ENCODE results near the gene OR8B4. TPM values are rescaled to one million over a fixed set of nuclear protein-coding genes. Genes with fewer than 3 reads are reported as not detected.

OR8B4 gene
- total RNA-seq, 1 donor from 2014 or later: not detected

GRCh38 chr11:124380585-124380984, 44.1 kb downstream of the OR8B4 start:
- Histone ChIP-seq H3K36me3 (no peaks in the 10 kb centered on the region), H3K27me3 (no peaks in the 10 kb centered on the region), H3K9me3 (no peaks in the 10 kb centered on the region), H3K4me1 (no peaks in the 10 kb centered on the region), H3K27ac (no peak overlapping the region), H3K4me3 (no peak overlapping the region)
- ATAC-seq (no peak), DNase-seq (no peak)
- intact Hi-C loops (cut with DNase I): no loop called here
- no peak for TF ChIP-seq CTCF (IDR thresholded peaks at IDR 0.05)

- Histone ChIP-seq H3K4me1 (no peaks in the 10 kb centered on the region), H3K36me3 (no peaks in the 10 kb centered on the region), H3K9me3 (no peaks in the 10 kb centered on the region), H3K27ac (no peak overlapping the region), H3K27me3 (no peaks in the 10 kb centered on the region), H3K4me3 (no peak overlapping the region)
- intact Hi-C loops (cut with DNase I): no loop called here
- no peak for DNase-seq
- no peak for TF ChIP-seq CTCF (IDR thresholded peaks at IDR 0.05)
- ATAC-seq: no peak
These were observed 48.4 kb downstream of the OR8B4 start for GRCh38 chr11:124376280-124376679.

Other genes with a start within 250 kb of the OR8B4 start
- not detected for gene OR10D3, start 241.5 kb downstream of the OR8B4 start, total RNA-seq
- gene OR8G1, start 183.8 kb downstream of the OR8B4 start, total RNA-seq: not detected
- 0.58 TPM for gene OR8G5, start 168.5 kb downstream of the OR8B4 start, total RNA-seq
- not detected for gene OR8D1, start 110.9 kb downstream of the OR8B4 start, total RNA-seq
- gene OR8D2, start 104.7 kb downstream of the OR8B4 start, total RNA-seq: not detected
- gene OR8B2, start 40.4 kb downstream of the OR8B4 start, total RNA-seq: not detected
- gene OR8B3, start 25.8 kb downstream of the OR8B4 start, total RNA-seq: not detected
- gene OR8B8, start 20.8 kb upstream of the OR8B4 start, total RNA-seq: not detected
- not detected for gene OR8B12, start 118.8 kb upstream of the OR8B4 start, total RNA-seq
- gene OR8A1, start 145.1 kb upstream of the OR8B4 start, total RNA-seq: not detected
- not detected for gene PANX3, start 186.6 kb upstream of the OR8B4 start, total RNA-seq
- 44.9 TPM for gene TBRG1, start 198.0 kb upstream of the OR8B4 start, total RNA-seq
- 41.6 TPM for gene SIAE, start 248.9 kb upstream of the OR8B4 start, total RNA-seq
- 4.8 TPM for gene SPA17, start 249.0 kb upstream of the OR8B4 start, total RNA-seq